DND-41 (cell line): ENCODE data around the gene MFSD12.
"Not testable (repeated sequence)": the region's sequence is repeated elsewhere in the genome, so short reads cannot be mapped to it uniquely, and the experiment has no call there.

Experiments
- ATAC-seq: fragments of 200-7000 bp; cut with Tn5 transposase; 3 replicates; pipeline ENCODE4 v1.9.1; 2021; ENCODE audit warnings: low read depth; ENCODE audit not compliant: insufficient read depth
- DNase-seq: peaks from one replicate; pipeline ENCODE4 v3.0.0-alpha.2; 2020
- H2AFZ ChIP-seq: 2 replicates; pipeline ENCODE4 v1.6.0; 2012; ENCODE audit warnings: low read depth, low read length
- H3K27ac ChIP-seq: 2 replicates; pipeline ENCODE4 v1.5.1; 2012; ENCODE audit warnings: low read length, inconsistent platforms
- H3K27me3 ChIP-seq: fragments of 200-600 bp; sonication (generic); 2 replicates; pipeline ENCODE4 v1.6.0; 2012; ENCODE audit warnings: low read length, mild to moderate bottlenecking, inconsistent platforms; ENCODE audit not compliant: insufficient read depth, poor library complexity
- H3K36me3 ChIP-seq: 2 replicates; pipeline ENCODE4 v1.5.1; 2012; ENCODE audit warnings: low read length, inconsistent platforms; ENCODE audit not compliant: insufficient read depth
- H3K4me1 ChIP-seq: 2 replicates; pipeline ENCODE4 v1.5.1; 2012; ENCODE audit warnings: mild to moderate bottlenecking, low read length; ENCODE audit not compliant: insufficient read depth
- H3K4me2 ChIP-seq: 2 replicates; pipeline ENCODE4 v1.6.0; 2012; ENCODE audit warnings: mild to moderate bottlenecking, moderate library complexity, low read length, inconsistent platforms; ENCODE audit not compliant: insufficient read depth
- H3K4me3 ChIP-seq, 2 experiments: fragments of 200-600 bp in 1 of 2; shearing (Covaris generic) in 1 of 2; 2 replicates each; pipeline ENCODE4 v1.5.1; 2012 to 2016; ENCODE audit warnings: inconsistent platforms in 2 of 2, low read length in 2 of 2, mild to moderate bottlenecking in 2 of 2, low read depth in 1 of 2, moderate library complexity in 1 of 2
- H3K79me2 ChIP-seq: 2 replicates; pipeline ENCODE4 v1.6.0; 2012; ENCODE audit warnings: low read length, inconsistent platforms; ENCODE audit not compliant: insufficient read depth
- H3K9ac ChIP-seq: 2 replicates; pipeline ENCODE4 v1.6.0; 2012; ENCODE audit warnings: low read depth, mild to moderate bottlenecking, inconsistent platforms, low read length, moderate library complexity
- H3K9me3 ChIP-seq: 2 replicates; pipeline ENCODE4 v1.5.1; 2012; ENCODE audit warnings: low read length, moderate library complexity, mild to moderate bottlenecking, inconsistent platforms; ENCODE audit not compliant: insufficient read depth, severe bottlenecking
- H4K20me1 ChIP-seq: 2 replicates; pipeline ENCODE4 v1.6.0; 2012; ENCODE audit warnings: low read length; ENCODE audit not compliant: insufficient read depth
- EZH2 ChIP-seq: IDR thresholded peaks from 3 replicates; pipeline ENCODE4 v1.6.1; 2012; ENCODE audit warnings: borderline replicate concordance, low read depth, mild to moderate bottlenecking, moderate library complexity, low read length, inconsistent platforms; ENCODE audit not compliant: severe bottlenecking
- TF ChIP-seq, protein P1 (sequence below): IDR thresholded peaks from 2 replicates; pipeline ENCODE4 v1.5.1; 2012; ENCODE audit warnings: borderline replicate concordance, low read length, moderate library complexity, mild to moderate bottlenecking; ENCODE audit not compliant: poor library complexity, severe bottlenecking; ENCODE audit errors: extremely low read depth

The MFSD12 gene

DNA sequence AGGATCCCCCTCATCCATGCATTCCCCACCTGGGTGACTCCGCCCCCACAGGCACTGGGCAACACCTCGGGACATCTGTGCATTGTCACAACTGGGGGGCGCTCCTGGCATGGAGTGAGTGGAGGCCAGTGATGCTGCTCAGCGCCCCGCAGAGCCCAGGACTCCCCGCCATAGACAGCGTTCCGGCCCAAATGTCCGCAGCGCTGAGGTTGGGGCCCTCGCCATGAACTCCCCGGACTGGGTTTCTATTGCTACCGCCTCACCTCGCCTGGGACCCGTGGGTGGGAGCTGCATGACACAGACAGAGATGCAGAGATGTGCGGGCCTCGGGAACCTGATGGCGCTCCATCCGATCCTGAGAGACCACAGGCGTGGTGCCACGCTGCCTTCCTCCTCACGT lies 46.7 kb downstream of the MFSD12 start:
- TF ChIP-seq, protein P1, sequence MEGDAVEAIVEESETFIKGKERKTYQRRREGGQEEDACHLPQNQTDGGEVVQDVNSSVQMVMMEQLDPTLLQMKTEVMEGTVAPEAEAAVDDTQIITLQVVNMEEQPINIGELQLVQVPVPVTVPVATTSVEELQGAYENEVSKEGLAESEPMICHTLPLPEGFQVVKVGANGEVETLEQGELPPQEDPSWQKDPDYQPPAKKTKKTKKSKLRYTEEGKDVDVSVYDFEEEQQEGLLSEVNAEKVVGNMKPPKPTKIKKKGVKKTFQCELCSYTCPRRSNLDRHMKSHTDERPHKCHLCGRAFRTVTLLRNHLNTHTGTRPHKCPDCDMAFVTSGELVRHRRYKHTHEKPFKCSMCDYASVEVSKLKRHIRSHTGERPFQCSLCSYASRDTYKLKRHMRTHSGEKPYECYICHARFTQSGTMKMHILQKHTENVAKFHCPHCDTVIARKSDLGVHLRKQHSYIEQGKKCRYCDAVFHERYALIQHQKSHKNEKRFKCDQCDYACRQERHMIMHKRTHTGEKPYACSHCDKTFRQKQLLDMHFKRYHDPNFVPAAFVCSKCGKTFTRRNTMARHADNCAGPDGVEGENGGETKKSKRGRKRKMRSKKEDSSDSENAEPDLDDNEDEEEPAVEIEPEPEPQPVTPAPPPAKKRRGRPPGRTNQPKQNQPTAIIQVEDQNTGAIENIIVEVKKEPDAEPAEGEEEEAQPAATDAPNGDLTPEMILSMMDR: no peak
- TF ChIP-seq EZH2: no peak
- DNase-seq (no peak), ATAC-seq (no peak)
- Histone ChIP-seq H3K79me2 (peaks cover 96% of the 10 kb centered on the region), H3K36me3 (peaks cover 70% of the 10 kb centered on the region), H4K20me1 (peaks cover 81% of the 10 kb centered on the region), H3K9ac (peak overlapping the region; percentile 6; the same call in 1 of the 2 replicates), H3K4me1 (peaks cover 30% of the 10 kb centered on the region), H3K27ac (no peak overlapping the region), H3K4me3 (no peak overlapping the region), H3K27me3 (no peaks in the 10 kb centered on the region), H3K4me2 (no peak overlapping the region), H3K9me3 (no peaks in the 10 kb centered on the region), H2AFZ (no peak overlapping the region)

DNA sequence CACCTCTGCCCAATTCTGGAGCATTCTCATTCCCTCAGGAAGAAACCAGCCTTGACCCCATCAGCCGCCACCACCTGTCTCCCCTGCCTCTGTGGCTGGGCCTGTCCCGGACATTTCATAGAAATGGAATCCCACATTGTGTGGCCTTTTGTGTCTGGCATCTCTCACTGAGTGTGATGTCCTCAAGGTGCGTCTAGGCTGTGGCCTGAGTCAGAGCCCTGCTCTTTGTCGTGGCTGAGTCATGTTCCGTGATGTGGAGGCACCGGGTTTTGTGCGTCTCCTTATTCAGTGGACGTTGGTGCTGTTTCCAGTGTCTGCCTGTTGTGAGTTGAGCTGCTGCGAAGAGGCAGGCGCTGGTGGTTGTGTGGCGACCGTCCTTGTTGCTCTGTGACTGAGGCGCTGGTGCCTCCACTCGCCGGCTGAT lies 47.8 kb downstream of the MFSD12 start:
- TF ChIP-seq EZH2: no peak
- TF ChIP-seq, protein P1: no peak
- no peak for ATAC-seq
- Histone ChIP-seq H3K27me3 (no peaks in the 10 kb centered on the region), H3K4me2 (no peak overlapping the region), H3K9ac (no peak overlapping the region), H3K79me2 (peaks cover 89% of the 10 kb centered on the region), H3K9me3 (no peaks in the 10 kb centered on the region), H2AFZ (no peak overlapping the region), H3K27ac (no peak overlapping the region), H3K4me1 (peaks cover 42% of the 10 kb centered on the region), H3K4me3 (no peak overlapping the region), H4K20me1 (peaks cover 72% of the 10 kb centered on the region), H3K36me3 (peaks cover 62% of the 10 kb centered on the region)
- no peak for DNase-seq

DNA sequence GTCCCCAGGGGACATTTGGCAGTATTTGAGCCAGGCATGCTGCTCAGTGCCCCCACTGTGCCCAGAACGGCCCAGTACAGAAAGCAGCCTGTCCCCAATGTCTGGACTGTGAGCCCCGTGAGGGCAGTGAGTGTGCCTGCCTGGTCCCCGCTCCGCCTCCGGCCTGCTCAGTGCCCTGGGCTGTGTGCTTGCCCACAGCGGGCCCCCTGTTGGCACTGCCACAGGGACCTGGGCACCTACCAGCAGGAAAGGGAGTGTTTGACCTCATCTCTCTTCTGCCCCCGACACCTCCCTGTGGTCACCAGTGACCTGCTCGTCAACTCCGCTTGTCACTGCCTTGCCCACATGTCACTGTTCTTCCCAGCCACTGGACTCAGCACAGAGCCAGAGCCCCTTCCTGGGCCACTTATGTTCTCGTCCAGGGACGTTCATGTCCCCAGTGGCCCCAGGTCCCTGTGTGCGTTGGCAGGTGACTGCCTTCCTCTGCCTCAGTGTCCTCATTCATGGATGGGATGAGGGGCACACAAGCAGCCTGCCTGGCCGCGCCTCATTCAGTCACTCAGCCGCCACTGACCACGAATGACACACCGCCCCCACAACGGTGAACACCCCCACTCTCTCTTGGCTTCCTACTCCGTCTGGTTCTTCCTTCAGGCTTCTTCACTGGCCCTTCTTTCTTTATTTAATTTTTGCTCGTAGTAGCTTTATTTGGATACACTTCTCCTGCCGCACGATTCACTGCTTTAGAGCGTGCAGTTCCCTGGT lies 48.4 kb downstream of the MFSD12 start:
- Histone ChIP-seq H3K9ac (no peak overlapping the region), H3K4me3 (no peak overlapping the region), H3K27me3 (no peaks in the 10 kb centered on the region), H3K9me3 (no peaks in the 10 kb centered on the region), H3K79me2 (peaks cover 83% of the 10 kb centered on the region), H2AFZ (no peak overlapping the region), H3K36me3 (peaks cover 62% of the 10 kb centered on the region), H4K20me1 (peaks cover 66% of the 10 kb centered on the region), H3K4me1 (peaks cover 42% of the 10 kb centered on the region), H3K27ac (no peak overlapping the region), H3K4me2 (peak overlapping the region; percentile 90)
- DNase-seq: no peak
- ATAC-seq: no peak
- TF ChIP-seq, protein P1: no peak
- TF ChIP-seq EZH2: no peak

DNA sequence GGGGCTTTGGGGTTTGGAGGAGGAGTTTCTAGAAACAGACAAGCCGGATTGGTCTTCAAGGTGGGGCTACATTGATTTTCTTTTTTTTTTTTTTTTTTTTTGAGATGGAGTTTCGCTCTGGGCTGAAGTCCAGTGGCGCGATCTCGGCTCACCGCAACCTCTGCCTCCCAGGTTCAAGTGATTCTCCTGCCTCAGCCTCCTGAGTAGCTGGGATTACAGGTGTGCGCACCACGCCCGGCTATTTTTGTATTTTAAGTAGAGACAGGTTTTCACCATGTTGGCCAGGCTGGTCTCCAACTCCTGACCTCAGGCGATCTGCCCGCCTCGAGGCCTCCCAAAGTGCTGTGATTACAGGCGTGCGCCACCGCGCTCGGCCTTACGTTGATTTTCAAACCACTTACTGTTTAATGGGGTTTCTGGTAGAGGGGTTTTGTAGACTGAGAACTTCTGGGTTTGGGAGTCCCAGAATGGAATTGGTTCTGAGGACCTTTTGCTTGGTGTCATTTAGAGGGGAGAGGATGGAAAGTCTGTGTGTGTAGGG lies 49.2 kb downstream of the MFSD12 start:
- H3K4me1 ChIP-seq: peaks cover 41% of the 10 kb centered on the region
- H4K20me1 ChIP-seq: peaks cover 59% of the 10 kb centered on the region
- peak overlapping the region; percentile 90; the same call in 1 of the 2 replicates for H3K4me2 ChIP-seq
- H3K27ac ChIP-seq, DNase-seq, H3K27me3 ChIP-seq, H3K9me3 ChIP-seq, H3K9ac ChIP-seq, H2AFZ ChIP-seq, ATAC-seq, H3K4me3 ChIP-seq: not testable (repeated sequence)
- peaks cover 54% of the 10 kb centered on the region for H3K36me3 ChIP-seq
- H3K79me2 ChIP-seq: peaks cover 75% of the 10 kb centered on the region
